MCF 10A (cell line): ENCODE measurements around the gene PRR18. TPM values are rescaled to one million over a fixed set of nuclear protein-coding genes. Genes with fewer than 3 reads are reported as not detected.

Source experiments
- BruUV-seq: library from RNA; stranded (reverse); fragments of 400-500 nt; replicated peaks from 2 replicates; lab custom pipeline; 2021; lab: Mats Ljungman, UMichigan
- CTCF ChIA-PET: fragments of 300-600 bp; sonication (Branson Sonifier 250); formaldehyde crosslinking; extraction: SDS; loops from one replicate; lab custom pipeline; 2021; ENCODE audit warnings: antibody characterized with exemption, inconsistent platforms; lab: Yijun Ruan, JAX
- POLR2A ChIA-PET: fragments of 300-600, 350-650 bp; sonication (Branson Sonifier 250); formaldehyde crosslinking; extraction: SDS; loops from one replicate; lab custom pipeline; 2020; ENCODE audit warnings: antibody characterized with exemption, inconsistent platforms; lab: Yijun Ruan, JAX
- DNase-seq: peaks from one replicate; pipeline ENCODE4 v3.0.0-alpha.2; 2018; ENCODE audit not compliant: unreplicated experiment
- H3K27ac Mint-ChIP-seq: one replicate; pipeline ENCODE4 v1.8.0; 2022; ENCODE audit warnings: mild to moderate bottlenecking, low read depth, mixed read lengths; ENCODE audit not compliant: unreplicated experiment
- H3K27me3 Mint-ChIP-seq: one replicate; pipeline ENCODE4 v1.8.0; 2022; ENCODE audit warnings: mixed read lengths; ENCODE audit not compliant: insufficient read depth, unreplicated experiment
- H3K36me3 Mint-ChIP-seq: one replicate; pipeline ENCODE4 v1.8.0; 2022; ENCODE audit warnings: mild to moderate bottlenecking, moderate library complexity, mixed read lengths; ENCODE audit not compliant: insufficient read depth, unreplicated experiment
- H3K4me1 Mint-ChIP-seq: one replicate; pipeline ENCODE4 v1.8.0; 2022; ENCODE audit warnings: mixed read lengths; ENCODE audit not compliant: insufficient read depth, unreplicated experiment
- H3K4me3 Mint-ChIP-seq: one replicate; pipeline ENCODE4 v1.8.0; 2022; ENCODE audit warnings: mild to moderate bottlenecking, moderate library complexity, mixed read lengths; ENCODE audit not compliant: unreplicated experiment
- H3K9me3 Mint-ChIP-seq: one replicate; pipeline ENCODE4 v1.8.0; 2022; ENCODE audit warnings: mixed read lengths; ENCODE audit not compliant: unreplicated experiment
- CTCF ChIP-seq: fragments of 200-600 bp; IDR thresholded peaks from one replicate; pipeline ENCODE4 v1.8.0; 2022; ENCODE audit warnings: antibody characterized with exemption, mild to moderate bottlenecking; ENCODE audit not compliant: unreplicated experiment
- intact Hi-C: fragments of 100-400 bp; cut with micrococcal nuclease; formaldehyde crosslinking; loops from 2 replicates; pipeline ENCODE4 v1.14.1; 2022
- total RNA-seq: library from RNA; stranded (reverse); gene quantifications from 2 replicates; pipeline ENCODE4 v1.2.3, GENCODE V29; 2022

Gene PRR18
- total RNA-seq, 1 experiment from 2014 or later = 0.12 TPM

DNA sequence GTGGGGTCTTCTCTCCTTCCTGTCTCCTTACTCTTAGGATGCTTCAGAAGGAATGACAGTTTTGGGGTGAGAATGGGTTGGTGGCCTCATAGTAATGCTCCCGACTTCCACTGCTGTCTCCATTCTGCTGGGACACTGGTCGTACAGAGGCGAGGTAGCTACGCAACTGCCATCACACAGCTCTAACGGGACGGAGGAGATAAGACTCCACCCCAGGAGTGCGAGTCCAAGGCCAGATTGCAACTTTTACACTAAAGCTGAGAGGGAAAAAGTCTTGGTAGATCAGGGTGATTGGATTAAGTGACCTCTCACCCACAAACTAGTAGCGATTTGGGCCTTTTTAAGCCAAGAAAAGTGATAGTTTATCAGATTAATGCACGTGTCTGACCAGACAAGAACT is 1.8 kb upstream of the PRR18 start:
- Mint-ChIP-seq H3K27me3 (peaks cover 10% of the 10 kb centered on the region), H3K4me1 (no peaks in the 10 kb centered on the region), H3K4me3 (no peak overlapping the region), H3K9me3 (no peaks in the 10 kb centered on the region), H3K36me3 (no peaks in the 10 kb centered on the region), H3K27ac (no peak overlapping the region)
- no TSS peak for BruUV-seq
- no peak for DNase-seq
- TF ChIP-seq CTCF = no peak
- CTCF ChIA-PET = interaction anchor here (2.1 to 2.3 kb wide), 2 partner anchors 71 to 153 kb away, joined by 6 to 7 read pairs; no protein-coding TSS in a partner anchor
- intact Hi-C loops = no loop called here
- POLR2A ChIA-PET = no interaction called here

DNA sequence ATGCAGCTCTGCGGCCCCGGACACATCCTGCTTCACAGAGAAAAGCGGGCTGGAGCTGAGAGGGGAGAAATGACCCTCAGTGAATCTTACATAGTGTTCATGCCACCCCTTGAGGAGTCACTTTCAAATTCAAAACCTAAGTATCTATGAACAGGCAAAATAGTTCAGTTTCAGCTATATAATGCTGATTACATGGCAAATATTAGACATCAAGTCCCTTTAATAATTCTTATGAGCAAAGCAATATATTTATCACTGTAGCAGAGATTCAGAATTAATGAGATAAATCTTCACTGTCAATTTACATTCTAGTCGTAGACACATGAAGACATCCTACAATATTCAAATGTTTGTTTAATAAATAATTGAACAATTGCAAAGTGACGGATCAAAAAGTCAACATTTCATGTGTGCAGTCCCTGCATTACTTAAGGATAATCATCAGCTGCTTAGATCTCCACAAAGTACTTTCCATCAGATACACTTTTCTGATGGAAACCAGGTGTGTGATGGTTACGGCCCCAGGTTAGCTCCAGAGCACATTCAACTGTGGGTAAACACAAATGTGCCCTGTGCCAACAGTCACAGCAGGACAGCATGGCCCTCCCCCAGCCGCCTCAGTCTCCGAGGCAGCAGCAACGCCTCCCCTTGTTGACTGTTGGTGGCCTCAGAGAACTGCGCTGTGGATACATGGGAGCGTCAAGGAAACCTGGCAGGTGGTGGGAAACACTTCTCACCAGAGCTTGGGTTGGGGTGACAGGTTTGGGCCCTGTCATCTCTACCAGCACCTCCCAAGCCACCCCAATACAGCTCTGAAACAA is 787 bp upstream of the PRR18 start:
- peaks cover 10% of the 10 kb centered on the region for H3K27me3 Mint-ChIP-seq
- intact Hi-C loops = no loop called here

DNA sequence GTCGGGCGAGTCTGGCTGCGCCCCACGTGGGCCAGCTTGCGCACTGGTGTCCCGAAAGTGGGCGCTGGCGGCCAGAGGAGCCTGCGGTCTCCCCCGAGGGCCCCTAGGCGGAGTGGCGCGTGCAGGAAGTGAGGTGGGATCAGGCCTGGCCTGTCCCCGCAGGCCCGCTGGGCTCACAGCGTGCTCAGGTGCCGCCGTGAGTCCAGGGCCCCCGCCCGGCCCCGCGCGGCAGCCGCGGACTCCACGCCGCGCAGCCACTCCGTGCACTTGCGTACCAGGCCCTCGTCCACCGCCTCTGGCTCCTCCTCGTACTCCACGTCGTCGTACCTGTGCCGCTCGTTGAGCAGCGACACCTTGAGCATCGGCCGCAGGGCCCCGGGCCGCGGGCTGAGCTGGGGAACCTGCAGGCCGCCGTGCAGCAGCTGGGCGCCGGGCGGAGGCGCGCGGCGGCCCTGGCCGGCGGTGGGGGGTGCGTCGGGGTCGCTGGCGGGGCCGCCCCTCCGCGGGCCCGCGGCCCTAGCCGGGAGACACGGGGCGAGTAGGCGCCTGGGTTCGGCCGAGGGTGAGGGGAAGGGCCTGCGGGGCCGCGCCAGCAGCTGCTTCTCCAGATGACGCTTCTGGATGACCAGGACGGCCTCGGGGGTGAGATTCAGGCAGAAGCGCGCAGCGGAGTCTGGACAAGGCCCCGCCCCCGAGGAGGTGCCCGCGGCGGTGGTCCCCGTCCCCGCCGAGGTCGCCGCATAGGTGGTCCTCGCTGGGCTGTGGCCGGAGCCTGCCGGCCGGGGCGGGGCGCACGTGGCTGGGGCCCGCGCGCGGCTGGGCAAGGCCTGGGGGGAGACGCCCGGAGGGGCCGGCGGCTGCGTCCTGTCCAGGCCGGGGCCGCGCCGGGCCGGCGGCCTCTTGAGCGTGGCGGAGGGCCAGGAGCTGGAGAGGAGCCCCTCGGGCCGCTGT is 835 bp downstream of the PRR18 start:
- no peak for DNase-seq
- Mint-ChIP-seq H3K27ac (no peak overlapping the region), H3K27me3 (peaks cover 10% of the 10 kb centered on the region), H3K36me3 (no peaks in the 10 kb centered on the region), H3K4me3 (no peak overlapping the region), H3K9me3 (no peaks in the 10 kb centered on the region), H3K4me1 (peaks cover 1% of the 10 kb centered on the region)
- CTCF ChIA-PET = no interaction called here
- TF ChIP-seq CTCF = no peak
- no TSS peak for BruUV-seq
- intact Hi-C loops = no loop called here
- POLR2A ChIA-PET = no interaction called here

More for the DNA sequence above, 787 bp upstream of the PRR18 start:
- Mint-ChIP-seq H3K27ac (no peak overlapping the region), H3K9me3 (no peaks in the 10 kb centered on the region), H3K4me1 (no peaks in the 10 kb centered on the region), H3K36me3 (no peaks in the 10 kb centered on the region), H3K4me3 (no peak overlapping the region)
- DNase-seq = no peak
- ChIA-PET POLR2A (interaction anchor here (0.6 kb wide), 2 partner anchors 557 to 716 kb away, joined by 3 read pairs; no protein-coding TSS in a partner anchor), CTCF (interaction anchor here (0.6 kb wide), 2 partner anchors 150 to 317 kb away, joined by 3 read pairs; no protein-coding TSS in a partner anchor)
- no peak for TF ChIP-seq CTCF
- no TSS peak for BruUV-seq
